VCaP (cell line): ENCODE results near the gene KIF12.

Experiments
- H3K27ac ChIP-seq: fragments of 450-650 bp; 2 replicates; pipeline ENCODE4 v1.5.1; 2017
- CTCF ChIP-seq: fragments of 450-650 bp; conservative IDR thresholded peaks from 2 replicates; pipeline ENCODE4 v1.5.1; 2017; ENCODE audit warnings: mild to moderate bottlenecking, moderate library complexity

KIF12 gene

GRCh38 chr9:114126247-114127060, 27.4 kb upstream of the KIF12 start:
- no peak for TF ChIP-seq CTCF
- no peak overlapping the region for H3K27ac ChIP-seq

DNA sequence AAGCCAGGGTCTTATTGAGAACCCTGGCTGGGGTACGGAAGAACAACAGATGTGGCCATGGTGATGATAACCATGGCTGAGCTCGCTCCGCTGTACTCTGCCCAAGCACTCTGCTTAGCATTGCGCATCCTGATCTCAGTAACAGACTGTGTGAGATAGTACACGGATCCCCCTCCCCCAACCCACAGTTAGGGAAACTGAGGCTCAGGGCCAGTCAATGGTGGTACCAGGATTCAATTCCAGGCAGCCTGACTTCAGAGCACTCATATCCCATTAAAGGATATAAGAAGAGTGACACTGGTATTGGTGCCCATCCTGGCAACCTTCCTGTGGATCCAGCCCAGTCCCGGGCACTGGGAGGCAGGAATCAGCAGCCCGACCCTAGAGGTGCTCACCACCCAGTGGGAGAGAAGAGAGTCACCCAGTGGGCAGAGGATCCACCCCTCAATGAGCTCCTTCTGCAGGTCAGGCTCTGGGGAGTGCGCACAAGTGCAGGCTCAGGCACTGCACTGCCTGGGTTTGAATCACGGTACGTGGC, 26.5 kb upstream of the KIF12 start:
- TF ChIP-seq CTCF, result no peak
- no peak overlapping the region for H3K27ac ChIP-seq

DNA sequence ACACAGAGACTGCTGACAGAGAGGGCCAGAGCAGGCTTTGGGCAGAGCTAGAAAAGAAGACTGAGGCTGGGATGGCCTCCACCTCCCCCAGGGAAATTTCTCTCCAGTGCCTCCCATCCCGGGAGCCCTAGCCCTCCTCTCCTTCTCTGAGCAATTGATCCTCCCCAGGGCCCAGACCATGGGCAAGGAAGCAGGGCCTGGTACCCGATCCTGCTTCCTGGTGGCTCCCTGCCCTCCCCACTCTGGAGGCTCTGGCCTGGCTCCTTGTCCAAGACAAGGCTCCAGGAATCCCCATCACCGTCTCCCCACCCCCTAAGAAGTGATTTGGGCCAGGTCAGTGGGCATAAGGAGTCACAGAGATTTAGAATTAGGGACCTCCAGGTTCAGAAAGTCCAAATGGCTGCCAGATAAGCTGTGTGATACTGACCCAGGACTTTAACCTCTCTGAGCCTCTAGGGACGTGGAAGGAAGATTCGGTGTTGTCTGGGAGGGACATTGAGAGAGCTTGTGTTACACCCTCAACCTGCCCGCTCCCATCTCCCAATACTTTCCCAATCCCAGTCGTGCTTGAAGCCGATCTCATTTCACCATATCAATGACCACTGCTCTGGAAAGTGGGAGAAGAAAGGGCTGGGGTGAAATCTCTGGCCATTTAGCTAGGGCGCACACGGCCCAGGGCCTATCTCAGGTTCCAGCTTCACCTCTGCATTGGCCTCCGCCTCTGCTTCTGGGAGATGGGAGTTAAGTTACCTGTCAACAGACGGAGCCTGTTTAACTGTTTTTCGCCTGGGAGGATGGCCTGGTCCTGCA, 25.8 kb upstream of the KIF12 start:
- H3K27ac ChIP-seq, result no peak overlapping the region
- TF ChIP-seq CTCF, result no peak

DNA sequence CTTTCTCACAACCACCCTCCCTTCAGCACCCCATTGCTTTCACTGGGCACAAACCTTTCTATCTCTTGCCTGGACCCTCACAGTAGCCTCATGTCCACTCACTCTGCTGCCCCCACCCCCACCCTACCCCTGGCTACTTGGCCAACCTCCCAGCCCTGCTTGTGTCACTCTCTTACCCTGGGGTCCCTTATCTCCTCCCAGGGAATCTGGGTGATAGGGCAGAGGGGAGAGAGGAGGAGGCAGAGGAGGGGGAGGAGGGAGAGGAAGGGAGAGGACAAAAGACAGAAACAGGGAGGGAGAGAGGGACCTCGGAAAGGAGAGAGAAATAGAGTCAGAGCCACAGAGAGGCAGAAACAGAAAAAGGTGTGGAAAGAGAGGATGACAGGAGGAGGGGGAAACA, 25.0 kb upstream of the KIF12 start:
- no peak for TF ChIP-seq CTCF

DNA sequence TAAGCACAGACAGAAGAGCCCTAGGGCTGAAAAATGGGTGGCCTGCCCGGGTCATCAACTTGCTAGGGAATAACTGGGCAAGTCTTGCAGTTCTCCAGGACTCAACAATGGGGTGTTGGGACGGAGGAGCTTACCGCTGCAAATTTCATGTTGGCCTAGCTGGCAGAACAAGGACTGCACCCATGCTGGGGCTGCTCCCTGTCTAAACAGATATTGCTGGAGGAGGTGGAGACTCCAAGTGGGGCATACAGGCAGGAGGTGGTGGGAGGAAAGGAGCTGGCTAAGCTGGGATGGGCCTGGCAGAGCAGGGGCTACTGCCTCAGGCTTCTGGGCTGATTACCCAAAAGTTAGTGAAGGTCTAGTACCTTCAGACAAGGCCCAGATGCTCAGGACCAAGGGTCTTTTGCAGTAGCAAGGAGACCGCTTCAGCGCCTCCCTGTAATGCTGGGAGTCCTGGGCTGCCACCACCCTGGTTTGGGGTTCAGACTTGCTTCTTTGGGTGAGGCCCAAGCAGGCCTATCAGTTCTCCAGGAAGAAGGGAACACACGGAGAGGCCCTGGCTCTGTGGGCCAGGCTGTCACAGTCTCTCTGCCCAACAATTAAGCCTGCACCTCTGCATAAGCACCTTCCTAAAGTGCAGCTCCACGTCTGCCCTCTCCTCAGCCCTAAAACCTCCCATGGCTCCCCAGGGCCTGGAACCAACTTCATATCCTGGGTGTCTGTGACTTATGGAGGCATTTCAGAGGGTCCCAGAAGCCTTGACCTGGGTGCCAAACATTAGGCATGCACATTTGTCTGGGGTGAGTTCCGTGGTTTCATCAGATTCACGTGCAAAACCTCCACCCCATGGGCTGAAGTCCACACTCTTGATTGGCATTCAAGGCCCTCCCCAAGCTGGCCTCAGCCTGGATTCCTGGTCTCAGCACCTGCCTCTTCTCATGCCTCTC, 24.2 kb upstream of the KIF12 start:
- no peak for TF ChIP-seq CTCF
- H3K27ac ChIP-seq, result no peak overlapping the region

More for the DNA sequence above, 25.0 kb upstream of the KIF12 start:
- no peak overlapping the region for H3K27ac ChIP-seq

DNA sequence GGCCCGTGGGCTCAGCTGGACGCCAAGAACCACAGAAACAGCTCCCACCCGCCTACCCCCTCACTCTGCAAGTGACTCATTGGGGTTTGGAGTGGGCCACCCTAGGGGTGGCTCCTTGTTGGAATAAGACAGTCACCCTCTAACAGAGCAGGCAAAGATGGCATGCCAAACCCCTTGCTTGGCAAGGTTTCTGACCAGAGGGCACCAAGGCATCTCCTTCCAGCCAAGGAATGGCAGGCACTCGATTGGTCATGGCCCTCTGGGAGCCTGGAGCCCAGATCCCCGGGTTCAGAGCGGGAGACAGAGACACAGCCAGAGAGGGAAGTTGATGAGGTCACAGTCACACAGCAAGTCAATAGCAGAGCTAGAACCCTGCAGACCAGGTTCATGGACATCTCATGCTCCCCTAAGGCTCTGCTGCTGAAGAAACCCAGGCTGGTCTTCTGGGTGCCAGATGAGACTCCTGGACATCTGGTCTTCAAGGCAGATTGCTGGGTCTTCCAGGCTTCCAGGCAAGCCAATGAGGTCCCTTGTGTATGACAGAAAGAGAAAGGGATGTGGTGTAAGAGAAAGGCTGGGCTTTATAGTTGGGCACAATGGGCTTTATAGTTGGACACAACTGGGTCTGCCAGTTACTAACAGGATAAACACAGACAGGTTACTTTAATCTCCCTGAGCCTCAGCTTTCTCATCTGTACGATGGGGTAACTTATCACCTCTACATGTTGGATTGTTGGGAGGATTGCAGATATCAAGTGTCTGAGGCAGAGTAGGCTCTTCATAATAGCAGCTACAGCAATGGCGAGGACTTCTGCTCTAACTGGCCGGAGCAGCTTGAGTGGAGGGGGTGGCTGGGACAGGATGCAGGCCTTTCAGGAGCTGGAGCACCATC, 23.3 kb upstream of the KIF12 start:
- no peak for TF ChIP-seq CTCF
- H3K27ac ChIP-seq, result peak overlapping the region; percentile 86; the same call in 1 of the 2 replicates
